ENCODE results near the gene C9orf85. TPM values are rescaled to one million over a fixed set of nuclear protein-coding genes. Genes with fewer than 3 reads are reported as not detected.
A peak's percentile ranks its signal among the peaks of the same experiment; 100 is the strongest.

C9orf85 gene
- total RNA-seq: 10 to 100 TPM; 11.2 to 24.9 (median 15.6) TPM

GRCh38 chr9:71911061-71911907 is at the start of gene C9orf85, which contains the start of gene ABHD17B:
Gene C9orf85, plus strand, starts transcription at chr9:71911639. Its CDS starts 96 bp downstream, at chr9:71911735.
Gene ABHD17B, minus strand, starts transcription at chr9:71911193. Its CDS starts 36,113 bp downstream, at chr9:71875080.
- Histone ChIP-seq H3K27ac (peak within 1 kb of the TSS; percentile 78 to 86), H3K4me3 (peak within 1 kb of the TSS; percentile 54 to 71 (median 69)), H3K4me1 (replicated peaks in 1 of 2) (peaks cover 10 to 13% of the 10 kb centered on the region in 2 donors)
- peak; percentile 87 to 95 (median 94) for ATAC-seq (replicated peaks in 6 of 8)
- 0 to 3% (median 0%) methylated on average over 1 to 27 of the region's 45 CpGs; no CpG with 5 or more reads in 3 of the 10 experiments for WGBS, 10 experiments
- in situ Hi-C loops (cut with MboI; ENCODE audit: low pct_unique_long_range_greater_than_20kb in 2 of 9, low sequenced_read_pairs in 9 of 9, unreplicated experiment in 9 of 9): no loop called here

GRCh38 chr9:71863631-71864030 is 47.8 kb upstream of the C9orf85 start:
- ATAC-seq (replicated peaks in 6 of 8): no peak
- H3K27ac ChIP-seq: no peak overlapping the region
- no peaks in the 10 kb centered on the region for H3K4me1 ChIP-seq (replicated peaks in 1 of 2)
- WGBS, 10 experiments: 83 to 100% (median 100%) methylated on average over 1 of the region's 1 CpG; no CpG with 5 or more reads in 3 of the 10 experiments
- in situ Hi-C loops (cut with MboI; ENCODE audit: low pct_unique_long_range_greater_than_20kb in 2 of 9, low sequenced_read_pairs in 9 of 9, unreplicated experiment in 9 of 9): no loop called here
- no peak overlapping the region for H3K4me3 ChIP-seq

- no peaks in the 10 kb centered on the region for H3K4me1 ChIP-seq (replicated peaks in 1 of 2)
Measured at GRCh38 chr9:71875345-71875744, 36.1 kb upstream of the C9orf85 start.

GRCh38 chr9:71876106-71876505 is 35.3 kb upstream of the C9orf85 start:
- WGBS, 10 experiments: 93 to 100% (median 100%) methylated on average over 1 to 2 of the region's 2 CpGs; no CpG with 5 or more reads in 1 of the 10 experiments
- no peak for ATAC-seq (replicated peaks in 6 of 8)
- in situ Hi-C loops (cut with MboI; ENCODE audit: low pct_unique_long_range_greater_than_20kb in 2 of 9, low sequenced_read_pairs in 9 of 9, unreplicated experiment in 9 of 9): no loop called here
- H3K27ac ChIP-seq: no peak overlapping the region
- H3K4me3 ChIP-seq: no peak overlapping the region
- H3K4me1 ChIP-seq (replicated peaks in 1 of 2): no peaks in the 10 kb centered on the region

More at GRCh38 chr9:71875345-71875744, 36.1 kb upstream of the C9orf85 start:
- Histone ChIP-seq H3K27ac (no peak overlapping the region), H3K4me3 (no peak overlapping the region)
- 80 to 100% (median 100%) methylated on average over 1 to 5 of the region's 6 CpGs; no CpG with 5 or more reads in 1 of the 10 experiments for WGBS, 10 experiments
- no peak for ATAC-seq (replicated peaks in 6 of 8)
- in situ Hi-C loops (cut with MboI; ENCODE audit: low pct_unique_long_range_greater_than_20kb in 2 of 9, low sequenced_read_pairs in 9 of 9, unreplicated experiment in 9 of 9): no loop called here

GRCh38 chr9:71876829-71877228 is 34.6 kb upstream of the C9orf85 start:
- no peak overlapping the region for H3K27ac ChIP-seq
- H3K4me3 ChIP-seq: no peak overlapping the region
- in situ Hi-C loops (cut with MboI; ENCODE audit: low pct_unique_long_range_greater_than_20kb in 2 of 9, low sequenced_read_pairs in 9 of 9, unreplicated experiment in 9 of 9): no loop called here
- ATAC-seq (replicated peaks in 6 of 8): no peak
- no peaks in the 10 kb centered on the region for H3K4me1 ChIP-seq (replicated peaks in 1 of 2)

GRCh38 chr9:71878327-71879274 is 32.8 kb upstream of the C9orf85 start:
- Histone ChIP-seq H3K4me1 (replicated peaks in 1 of 2) (no peaks in the 10 kb centered on the region), H3K27ac (no peak overlapping the region), H3K4me3 (no peak overlapping the region)
- WGBS, 10 experiments: 96 to 100% (median 97%) methylated on average over 1 to 4 of the region's 4 CpGs; no CpG with 5 or more reads in 1 of the 10 experiments
- no peak for ATAC-seq (replicated peaks in 6 of 8)
- in situ Hi-C loops (cut with MboI; ENCODE audit: low pct_unique_long_range_greater_than_20kb in 2 of 9, low sequenced_read_pairs in 9 of 9, unreplicated experiment in 9 of 9): no loop called here

GRCh38 chr9:71879644-71880174 is 31.7 kb upstream of the C9orf85 start:
- ATAC-seq (replicated peaks in 6 of 8): no peak
- in situ Hi-C loops (cut with MboI; ENCODE audit: low pct_unique_long_range_greater_than_20kb in 2 of 9, low sequenced_read_pairs in 9 of 9, unreplicated experiment in 9 of 9): no loop called here
- no peaks in the 10 kb centered on the region for H3K4me1 ChIP-seq (replicated peaks in 1 of 2)
- 71 to 100% (median 98%) methylated on average over 1 to 2 of the region's 2 CpGs for WGBS, 10 experiments
- H3K27ac ChIP-seq: no peak overlapping the region
- H3K4me3 ChIP-seq: no peak overlapping the region

- H3K4me3 ChIP-seq: no peak overlapping the region
- in situ Hi-C loops (cut with MboI; ENCODE audit: low pct_unique_long_range_greater_than_20kb in 2 of 9, low sequenced_read_pairs in 9 of 9, unreplicated experiment in 9 of 9): no loop called here
- no peak for ATAC-seq (replicated peaks in 6 of 8)
- H3K4me1 ChIP-seq (replicated peaks in 1 of 2): no peaks in the 10 kb centered on the region
- no peak overlapping the region for H3K27ac ChIP-seq
Measured at GRCh38 chr9:71884005-71884404, 27.4 kb upstream of the C9orf85 start.

- H3K4me1 ChIP-seq (replicated peaks in 1 of 2): no peaks in the 10 kb centered on the region
- no peak overlapping the region for H3K4me3 ChIP-seq
- WGBS, 10 experiments: 42 to 100% (median 89%) methylated on average over 2 of the region's 2 CpGs; no CpG with 5 or more reads in 1 of the 10 experiments
- no peak overlapping the region for H3K27ac ChIP-seq
- no peak for ATAC-seq (replicated peaks in 6 of 8)
- in situ Hi-C loops (cut with MboI; ENCODE audit: low pct_unique_long_range_greater_than_20kb in 2 of 9, low sequenced_read_pairs in 9 of 9, unreplicated experiment in 9 of 9): no loop called here
Measured at GRCh38 chr9:71885467-71885866, 26.0 kb upstream of the C9orf85 start.

- Histone ChIP-seq H3K27ac (no peak overlapping the region), H3K4me3 (no peak overlapping the region), H3K4me1 (replicated peaks in 1 of 2) (no peaks in the 10 kb centered on the region)
- in situ Hi-C loops (cut with MboI; ENCODE audit: low pct_unique_long_range_greater_than_20kb in 2 of 9, low sequenced_read_pairs in 9 of 9, unreplicated experiment in 9 of 9): no loop called here
- WGBS, 10 experiments: 50 to 100% (median 100%) methylated on average over 1 of the region's 1 CpG; no CpG with 5 or more reads in 6 of the 10 experiments
- ATAC-seq (replicated peaks in 6 of 8): no peak
Measured at GRCh38 chr9:71886015-71886414, 25.4 kb upstream of the C9orf85 start.

GRCh38 chr9:71886541-71886940 is 24.9 kb upstream of the C9orf85 start:
- H3K4me1 ChIP-seq (replicated peaks in 1 of 2): no peaks in the 10 kb centered on the region
- WGBS, 10 experiments: 93 to 100% (median 96%) methylated on average over 1 to 9 of the region's 10 CpGs
- in situ Hi-C loops (cut with MboI; ENCODE audit: low pct_unique_long_range_greater_than_20kb in 2 of 9, low sequenced_read_pairs in 9 of 9, unreplicated experiment in 9 of 9): no loop called here
- no peak overlapping the region for H3K27ac ChIP-seq
- no peak overlapping the region for H3K4me3 ChIP-seq
- ATAC-seq (replicated peaks in 6 of 8): no peak

GRCh38 chr9:71887362-71887761 is 24.1 kb upstream of the C9orf85 start:
- Histone ChIP-seq H3K27ac (no peak overlapping the region), H3K4me1 (replicated peaks in 1 of 2) (no peaks in the 10 kb centered on the region), H3K4me3 (no peak overlapping the region)
- peak in 3 of 8 experiments; percentile 42 to 95 (median 44) for ATAC-seq (replicated peaks in 6 of 8)
- in situ Hi-C loops (cut with MboI; ENCODE audit: low pct_unique_long_range_greater_than_20kb in 2 of 9, low sequenced_read_pairs in 9 of 9, unreplicated experiment in 9 of 9): no loop called here
- 13 to 82% (median 49%) methylated on average over 1 of the region's 1 CpG; no CpG with 5 or more reads in 4 of the 10 experiments for WGBS, 10 experiments

Measured in motor neuron (in vitro differentiated cells).